Activated gamma-delta T cell treated with Interleukin-2 at 50 U/mL for 16 hours (primary cell): Measurements from ENCODE around the gene FITM2.
A peak's percentile ranks its signal among the peaks of the same experiment; 100 is the strongest.
"Not testable (repeated sequence)": the region's sequence is repeated elsewhere in the genome, so short reads cannot be mapped to it uniquely, and the experiment has no call there.

ENCODE experiments used
- DNase-seq: peaks from one replicate; pipeline ENCODE4 v3.0.0-alpha.2; 2020

FITM2 gene

DNA sequence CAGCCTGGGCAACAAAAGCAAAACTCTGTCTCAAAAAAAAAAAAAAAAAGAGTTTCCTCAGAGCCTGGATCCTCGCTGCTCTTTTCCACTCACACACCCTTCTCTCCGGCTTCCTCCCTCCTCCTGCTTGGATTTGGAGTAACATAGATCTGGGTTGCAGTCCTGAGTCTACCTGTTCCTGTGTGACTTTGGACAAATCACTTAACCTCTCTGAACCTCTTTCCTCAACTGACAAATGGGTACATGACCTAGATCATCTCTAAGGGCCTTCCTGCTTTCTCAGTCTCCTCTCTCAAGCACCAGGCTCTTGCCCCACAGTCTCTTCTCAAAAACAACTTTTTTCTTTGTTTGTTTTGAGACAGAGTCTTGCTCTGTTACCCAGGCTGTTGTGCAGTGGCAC is 20.2 kb upstream of the FITM2 start:
- DNase-seq = no peak

DNA sequence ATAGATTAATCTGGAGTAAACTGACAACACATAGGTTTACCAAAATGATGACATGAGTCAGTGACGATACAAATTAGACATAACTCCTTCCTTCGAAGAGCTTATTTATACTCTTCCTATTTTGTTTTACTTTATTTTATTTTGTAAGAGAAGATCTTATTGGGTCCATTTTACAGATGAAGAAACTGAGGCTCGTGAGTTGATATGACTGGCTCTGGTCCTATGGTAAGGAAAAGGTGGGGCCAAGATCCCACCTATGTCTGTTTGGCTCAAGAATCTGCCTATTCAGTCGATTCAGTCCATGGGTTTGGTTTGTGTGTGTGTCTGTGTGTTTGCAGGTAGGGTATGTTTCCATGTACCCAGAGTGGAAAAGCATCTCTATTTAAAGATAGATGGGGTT is 17.4 kb upstream of the FITM2 start:
- no peak for DNase-seq

DNA sequence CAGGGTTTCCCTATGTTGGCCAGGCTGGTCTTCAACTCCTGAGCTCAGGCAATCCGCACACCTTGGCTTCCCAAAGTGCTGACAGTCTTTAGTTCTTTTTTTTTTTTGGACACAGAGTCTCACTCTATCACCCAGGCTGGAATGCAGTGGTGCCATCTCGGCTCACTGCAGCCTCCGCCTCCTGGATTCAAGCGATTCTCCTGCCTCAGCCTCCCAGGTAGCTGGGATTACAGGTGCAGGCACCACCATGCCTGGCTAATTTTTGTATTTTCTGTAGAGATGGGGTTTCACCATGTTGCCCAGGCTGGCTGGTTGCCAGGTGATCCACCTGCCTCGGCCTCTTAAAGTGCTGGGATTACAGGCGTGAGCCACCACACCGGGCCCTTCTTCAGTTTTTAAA is 16.7 kb upstream of the FITM2 start:
- DNase-seq = not testable (repeated sequence)

DNA sequence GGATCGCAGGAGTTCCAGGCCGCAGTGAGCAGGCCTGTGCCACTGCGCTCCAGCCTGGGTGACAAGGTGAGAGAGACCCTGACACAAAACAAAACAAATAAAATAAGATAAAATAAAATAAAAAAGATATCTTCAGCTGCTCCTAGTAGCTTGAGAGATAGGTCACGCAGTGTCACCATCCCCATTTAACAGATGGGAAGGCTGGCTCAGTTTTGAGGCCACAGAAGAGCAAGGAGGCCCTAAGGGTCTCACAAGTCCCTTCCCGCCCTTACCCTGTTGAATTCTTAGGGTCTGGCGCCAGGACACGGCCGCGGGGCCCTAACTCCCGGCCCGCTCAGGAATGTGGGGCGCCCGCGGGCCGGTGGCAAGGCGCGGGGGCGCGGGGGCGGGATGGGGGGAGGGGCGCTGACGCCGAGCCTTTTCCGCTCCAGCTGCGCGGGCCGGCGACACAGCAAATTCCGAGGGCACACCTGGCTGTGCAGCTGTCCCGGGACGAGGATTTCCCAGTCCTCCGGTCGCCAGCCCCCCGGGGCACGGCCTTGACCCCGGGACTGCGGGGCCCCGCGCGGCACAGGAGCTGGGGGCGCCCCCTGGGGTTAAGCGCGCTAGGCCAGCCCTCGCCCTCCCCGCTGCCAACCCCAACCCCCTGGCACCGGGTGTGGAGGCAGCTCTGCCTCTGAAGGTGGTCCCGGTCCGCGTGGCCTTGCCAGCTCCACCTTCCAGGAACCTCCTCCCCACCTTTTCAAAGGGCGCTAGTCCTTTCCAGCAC is 15.6 kb upstream of the FITM2 start:
- DNase-seq = peak; percentile 9

DNA sequence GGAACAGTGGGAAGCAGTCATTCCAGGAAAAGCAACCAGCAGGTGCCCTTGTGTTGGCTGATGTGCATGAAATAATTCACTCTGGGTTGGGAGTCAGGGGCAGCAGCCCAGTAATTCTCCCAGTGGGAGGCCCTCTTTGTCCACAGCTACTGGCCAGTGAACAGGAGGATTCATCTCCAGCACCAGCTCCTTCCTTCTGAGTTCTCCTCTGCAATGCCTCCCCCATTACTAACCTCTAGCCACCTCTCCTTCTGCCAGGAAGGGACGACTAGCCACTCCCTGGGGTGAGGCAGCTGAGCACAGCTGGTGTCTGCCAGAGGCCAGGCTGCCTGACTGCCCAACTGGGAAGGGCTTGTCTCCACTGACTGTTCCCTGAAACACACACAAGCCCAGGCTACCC is 13.3 kb upstream of the FITM2 start:
- DNase-seq = no peak

DNA sequence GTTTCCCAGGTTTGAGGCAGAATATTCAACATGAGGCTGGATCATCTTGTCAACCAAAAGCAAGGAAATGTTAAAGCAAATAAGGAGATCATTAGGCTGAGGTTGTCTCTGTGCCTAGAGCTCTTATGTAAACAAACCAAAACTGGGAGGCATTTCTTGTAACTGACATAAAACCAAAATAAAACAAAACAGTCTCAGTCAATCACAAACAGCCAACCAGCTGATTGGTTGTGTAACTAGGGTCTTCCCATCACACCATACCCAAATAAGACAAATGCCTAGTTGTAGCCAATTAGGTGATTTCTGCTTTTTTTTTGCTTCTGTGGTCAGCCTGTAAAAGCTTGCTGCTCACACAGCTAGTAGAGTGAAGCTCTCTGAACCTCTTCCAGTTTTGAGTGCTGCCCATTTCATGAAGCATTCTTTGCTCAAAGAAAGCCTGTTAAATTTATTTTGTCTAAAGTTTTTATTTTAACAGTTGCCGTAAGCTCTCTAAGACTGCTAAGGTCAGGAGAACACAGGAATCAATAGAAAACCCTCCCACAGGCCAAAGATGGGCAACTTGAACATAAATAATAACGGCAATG is 8.9 kb upstream of the FITM2 start:
- no peak for DNase-seq

DNA sequence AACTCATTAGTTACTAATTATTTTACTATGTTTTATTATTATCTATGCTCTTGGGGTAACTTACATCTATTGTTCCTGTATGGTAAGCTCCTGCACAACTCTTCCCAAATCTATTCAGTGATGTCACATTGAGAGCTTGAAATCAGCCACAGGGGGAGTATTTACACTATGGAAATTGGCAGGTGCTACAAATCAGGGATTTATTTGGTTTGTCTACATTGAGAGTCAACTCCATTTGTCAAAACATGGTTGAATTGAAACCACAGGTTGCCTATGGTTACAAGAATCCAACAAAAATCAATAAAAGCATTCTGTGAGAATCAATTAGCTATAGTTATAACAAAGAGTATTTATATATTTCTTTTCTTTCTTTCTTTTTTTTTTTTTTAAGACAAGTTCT is 3.9 kb upstream of the FITM2 start:
- DNase-seq = no peak

DNA sequence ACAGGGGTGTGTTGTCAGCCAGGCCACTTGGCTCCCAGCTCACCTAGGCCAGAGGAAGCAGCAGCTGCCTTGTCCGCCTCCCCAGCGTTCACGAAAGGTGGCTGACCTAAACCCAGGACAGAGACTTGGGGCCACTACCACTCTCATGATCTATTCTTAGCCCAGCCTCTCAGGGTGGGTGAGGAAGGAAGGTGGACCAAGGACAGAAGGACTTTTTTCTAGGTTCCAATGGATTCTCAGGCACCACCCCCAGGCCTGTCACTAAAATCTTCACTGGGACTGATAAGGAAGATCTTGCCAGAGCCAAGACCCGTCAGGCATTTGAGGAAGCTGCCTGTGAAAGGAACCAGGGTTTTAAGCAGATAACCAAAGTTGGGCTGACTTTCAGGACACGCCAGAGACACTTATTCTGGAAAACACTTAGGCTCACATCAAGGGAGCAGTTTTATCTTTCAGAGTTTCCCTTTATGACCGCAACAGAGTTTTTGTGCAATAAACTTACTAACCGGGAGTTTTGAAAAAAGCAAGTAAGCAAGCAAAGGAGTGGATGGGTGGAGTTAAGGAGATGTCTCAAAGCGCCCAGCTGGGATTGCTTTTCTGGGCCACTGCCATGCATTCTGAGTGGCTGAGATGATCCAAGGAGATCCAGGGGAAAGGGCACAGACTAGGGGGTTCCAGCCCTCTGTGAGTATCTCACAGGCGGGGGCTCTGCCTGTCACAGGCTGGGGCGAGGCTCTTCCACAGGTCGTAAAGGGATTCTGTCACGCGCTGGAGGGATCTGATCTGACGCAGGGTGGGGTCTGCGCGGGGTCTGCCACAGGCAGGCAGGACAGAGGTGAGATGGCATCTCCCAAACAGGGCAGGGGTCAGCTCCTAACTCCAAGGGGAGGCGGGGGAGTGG is 989 bp downstream of the FITM2 start:
- no peak for DNase-seq

DNA sequence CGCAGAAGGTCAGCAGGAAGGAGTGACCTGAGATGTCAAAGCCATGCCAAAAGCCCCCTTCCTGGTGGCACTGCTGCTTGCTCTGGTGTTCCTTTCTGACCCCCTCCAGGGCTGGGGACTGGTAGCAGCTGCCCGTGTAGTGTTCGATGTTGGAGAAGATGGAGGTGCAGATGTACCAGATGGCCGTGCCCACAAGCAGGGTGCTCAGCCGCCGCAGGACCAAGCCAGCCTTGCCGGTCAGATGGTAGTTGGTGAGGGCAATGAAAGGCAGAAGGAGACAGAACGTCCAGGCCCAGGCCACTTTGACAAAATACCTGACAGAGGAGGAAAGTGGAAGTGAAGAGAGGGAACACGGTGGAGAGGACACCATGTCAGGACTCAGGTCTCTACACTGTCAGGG is 4.1 kb downstream of the FITM2 start:
- no peak for DNase-seq

DNA sequence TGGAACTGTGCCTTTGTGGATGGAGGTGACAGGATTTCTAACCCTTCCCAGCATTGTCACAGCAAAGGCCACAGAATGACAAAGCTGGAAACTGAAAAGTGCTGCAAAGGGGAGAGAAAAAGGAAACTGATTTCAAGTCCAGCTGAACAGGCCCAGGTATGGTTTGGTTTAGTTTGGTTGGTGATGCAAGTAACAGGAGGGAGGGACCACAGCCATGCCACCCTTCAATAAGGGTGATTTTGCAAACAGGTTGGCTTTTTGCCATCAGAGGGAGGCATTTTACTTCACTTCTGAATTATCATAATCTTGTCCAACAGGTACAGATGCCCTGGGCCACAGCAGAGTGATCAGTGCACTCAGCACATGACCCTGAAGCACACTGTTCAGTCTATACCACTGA is 6.6 kb downstream of the FITM2 start:
- DNase-seq = no peak

DNA sequence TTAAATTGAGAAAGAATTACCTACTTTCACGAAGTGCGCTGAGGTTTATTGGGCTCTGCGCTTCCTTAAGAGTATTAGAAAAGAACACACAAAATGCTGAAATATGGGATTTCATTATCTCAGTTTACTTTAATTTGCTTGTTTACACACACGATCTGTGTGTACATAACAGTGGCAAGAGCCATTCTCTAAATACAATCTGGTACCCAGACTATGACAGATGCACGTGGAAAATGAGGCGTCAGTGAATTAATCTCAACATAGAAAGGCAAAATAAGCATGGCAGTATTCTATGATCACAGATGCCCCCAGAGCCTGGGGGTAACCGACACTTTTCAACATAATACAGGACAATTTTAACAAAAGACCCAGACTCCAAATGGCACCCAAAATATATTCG is 8.3 kb downstream of the FITM2 start:
- no peak for DNase-seq

DNA sequence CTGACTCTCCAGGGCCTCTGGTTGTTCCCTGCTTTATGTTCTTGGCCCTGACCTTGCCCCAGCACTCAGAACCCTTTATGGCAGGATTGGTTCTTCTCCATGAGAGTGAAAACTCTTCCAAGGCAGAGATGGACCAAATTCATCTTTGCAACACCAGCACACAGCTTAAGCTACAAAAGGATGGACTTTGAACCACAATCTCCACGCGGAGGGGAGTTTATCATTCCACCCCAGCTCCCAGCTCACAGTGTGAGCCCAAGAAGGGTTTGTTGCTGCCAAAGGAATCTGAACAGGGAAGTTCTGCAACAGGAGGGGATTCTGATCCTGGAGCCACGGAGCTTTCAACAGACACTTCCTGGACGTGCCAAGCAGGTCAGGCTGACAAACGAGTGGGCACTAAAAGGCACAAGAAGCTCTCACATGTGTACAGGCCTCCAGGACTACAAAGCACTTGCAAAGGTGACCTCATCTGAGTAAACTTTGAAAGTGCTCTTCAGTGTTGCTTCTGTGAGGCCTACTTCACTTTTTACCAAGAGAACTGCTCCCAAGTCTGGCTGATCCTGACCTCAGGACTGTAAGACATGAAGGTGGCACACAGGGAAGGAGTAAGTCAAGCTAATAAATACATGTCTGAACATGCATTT is 8.9 kb downstream of the FITM2 start:
- DNase-seq = no peak

DNA sequence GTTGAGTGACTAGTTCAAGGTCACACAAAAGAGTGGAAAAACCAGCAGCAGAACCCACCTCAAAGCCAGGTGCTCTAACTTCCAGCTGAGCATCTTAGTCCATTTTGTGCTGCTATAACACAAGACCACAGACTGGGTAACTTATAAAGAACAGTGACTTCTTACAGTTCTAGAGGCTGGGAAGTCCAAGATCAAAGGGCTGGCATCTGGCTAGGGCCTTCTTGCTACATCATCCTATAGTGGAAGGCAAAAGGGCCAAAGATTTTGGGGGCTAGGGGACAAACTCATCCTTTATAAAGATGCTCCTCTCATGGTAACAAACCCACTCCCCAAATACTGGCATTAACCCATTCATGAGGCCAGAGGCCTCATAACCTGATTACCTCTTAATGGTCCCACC is 9.7 kb downstream of the FITM2 start:
- no peak for DNase-seq

DNA sequence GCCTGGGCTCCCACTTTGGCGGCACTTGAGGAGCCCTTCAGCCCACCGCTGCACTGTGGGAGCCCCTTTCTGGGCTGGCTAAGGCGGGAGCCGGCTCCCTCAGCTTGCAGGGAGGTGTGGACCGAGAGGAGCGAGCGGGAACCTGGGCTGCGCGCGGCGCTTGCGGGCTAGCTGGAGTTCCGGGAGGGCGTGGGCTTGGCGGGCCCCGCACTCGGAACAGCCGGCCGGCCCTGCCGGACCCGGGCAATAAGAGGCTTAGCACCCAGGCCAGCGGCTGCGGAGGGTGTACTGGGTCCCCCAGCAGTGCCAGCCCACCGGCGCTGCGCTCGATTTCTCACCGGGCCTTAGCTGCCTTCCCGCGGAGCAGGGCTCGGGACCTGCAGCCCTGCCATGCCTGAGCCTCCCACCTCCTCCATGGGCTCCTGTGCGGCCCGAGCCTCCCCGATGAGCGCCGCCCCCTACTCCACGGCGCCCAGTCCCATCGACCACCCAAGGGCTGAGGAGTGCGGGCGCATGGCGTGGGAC is 11.9 kb downstream of the FITM2 start:
- not testable (repeated sequence) for DNase-seq

DNA sequence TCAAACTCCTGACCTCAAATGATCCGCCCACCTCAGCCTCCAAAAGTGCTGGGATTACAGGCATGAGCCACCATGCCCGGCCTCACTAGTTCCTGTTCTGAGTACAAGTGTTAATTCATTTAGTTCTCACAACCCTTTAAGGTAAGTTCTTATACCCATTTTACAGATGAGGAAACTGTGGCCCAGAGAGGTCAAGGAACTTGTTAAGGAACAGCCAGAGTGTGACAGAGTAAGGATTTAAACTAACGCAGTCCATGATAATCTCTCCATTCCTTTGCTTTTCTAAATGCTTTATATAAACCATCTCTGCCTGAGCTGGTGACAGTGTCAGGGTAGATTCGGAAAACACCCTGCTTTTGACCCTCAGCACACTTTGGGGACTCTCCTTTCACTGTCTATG is 13.3 kb downstream of the FITM2 start:
- no peak for DNase-seq

DNA sequence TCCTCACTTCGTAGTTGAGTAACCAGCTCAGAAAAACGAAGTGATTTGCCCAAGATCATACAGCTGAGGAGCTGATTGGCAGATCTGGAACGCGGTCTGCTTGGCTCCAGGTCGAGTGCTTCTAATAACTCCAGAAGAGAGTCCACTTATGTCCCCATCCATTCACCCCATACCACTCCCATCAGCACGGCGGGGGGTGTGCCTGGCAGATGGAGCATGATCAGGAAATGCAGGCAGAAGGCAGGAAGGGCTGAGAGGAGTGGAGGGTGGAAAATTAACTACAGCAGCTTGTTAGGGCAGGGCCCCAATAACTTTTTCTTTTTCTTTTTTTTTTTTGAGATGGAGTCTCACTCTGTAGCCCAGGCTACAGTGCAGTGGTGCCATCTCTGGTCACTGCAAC is 15.0 kb downstream of the FITM2 start:
- no peak for DNase-seq

DNA sequence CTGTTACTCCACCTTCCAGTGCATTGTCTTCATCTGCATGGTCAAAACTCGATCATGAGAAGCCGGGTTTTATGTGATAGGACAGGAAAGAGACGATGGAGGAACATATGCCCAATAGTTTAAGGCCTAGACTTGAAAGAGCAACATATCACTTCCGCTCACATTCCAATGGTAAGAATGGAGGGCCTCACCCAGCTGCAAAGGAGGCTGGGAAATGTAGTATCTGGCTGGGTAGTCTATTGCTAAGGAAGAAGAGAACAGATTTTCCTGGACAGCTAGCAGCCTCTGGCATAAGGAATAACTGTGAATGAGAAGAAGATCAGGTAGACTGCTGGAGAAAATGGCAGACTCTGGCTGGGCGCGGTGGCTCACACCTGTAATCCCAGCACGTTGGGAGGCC is 19.2 kb downstream of the FITM2 start:
- no peak for DNase-seq

DNA sequence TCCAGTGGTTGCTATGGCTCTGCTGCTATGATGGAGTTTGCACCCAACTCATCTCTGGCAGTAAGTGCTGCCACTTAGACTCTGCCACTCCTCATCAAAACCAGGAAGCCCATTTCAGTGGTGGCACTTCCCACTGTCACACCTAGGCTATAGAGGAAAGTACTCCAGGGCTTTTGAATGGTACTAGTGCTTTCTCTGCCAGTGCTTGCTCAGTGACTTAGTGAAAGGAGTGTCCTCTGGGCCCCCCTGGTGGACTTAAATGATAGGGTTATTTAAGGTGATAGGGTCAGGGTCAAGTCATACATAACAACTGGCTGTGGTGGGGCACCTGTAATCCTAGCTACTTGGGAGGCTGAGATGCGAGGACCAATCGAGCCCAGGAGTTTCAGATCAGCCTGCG is 22.8 kb downstream of the FITM2 start:
- DNase-seq = peak; percentile 10

DNA sequence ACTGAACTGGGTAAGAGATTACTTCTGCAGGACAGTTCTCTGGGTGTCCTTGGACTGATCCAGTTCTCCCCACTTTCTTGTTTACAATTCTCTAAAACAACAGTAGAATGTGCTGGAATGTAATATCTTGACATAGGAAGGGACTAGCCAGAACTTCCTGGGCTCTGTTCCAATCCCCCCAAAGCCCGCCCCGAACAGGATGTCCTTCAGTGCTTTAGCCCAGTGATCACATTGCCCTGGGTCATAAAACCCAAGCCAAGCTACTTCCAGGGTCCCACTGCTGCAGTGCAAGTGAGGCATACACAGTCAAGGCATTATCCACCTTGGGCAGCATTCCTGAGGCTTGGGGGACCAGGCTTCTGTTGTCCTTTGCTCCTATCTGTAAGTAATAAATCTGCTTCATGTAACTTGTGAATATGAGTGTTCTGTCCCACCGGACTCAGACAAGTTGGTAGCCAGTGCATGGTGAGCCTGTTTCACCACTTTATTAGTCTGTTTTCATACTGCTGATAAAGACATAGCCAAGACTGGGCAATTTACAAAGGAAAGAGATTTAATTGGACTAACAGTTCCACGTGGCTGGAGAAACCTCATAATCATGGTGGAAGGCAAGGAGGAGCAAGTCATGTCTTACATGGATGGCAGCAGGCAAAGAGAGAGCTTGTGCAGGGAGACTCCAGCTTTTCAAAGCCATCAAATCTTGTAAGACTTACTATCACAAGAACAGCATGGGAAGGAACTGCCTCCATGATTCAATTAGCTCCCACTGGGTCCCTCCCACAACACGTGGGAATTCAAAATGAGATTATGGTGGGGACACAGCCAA is 23.5 kb downstream of the FITM2 start:
- no peak for DNase-seq

DNA sequence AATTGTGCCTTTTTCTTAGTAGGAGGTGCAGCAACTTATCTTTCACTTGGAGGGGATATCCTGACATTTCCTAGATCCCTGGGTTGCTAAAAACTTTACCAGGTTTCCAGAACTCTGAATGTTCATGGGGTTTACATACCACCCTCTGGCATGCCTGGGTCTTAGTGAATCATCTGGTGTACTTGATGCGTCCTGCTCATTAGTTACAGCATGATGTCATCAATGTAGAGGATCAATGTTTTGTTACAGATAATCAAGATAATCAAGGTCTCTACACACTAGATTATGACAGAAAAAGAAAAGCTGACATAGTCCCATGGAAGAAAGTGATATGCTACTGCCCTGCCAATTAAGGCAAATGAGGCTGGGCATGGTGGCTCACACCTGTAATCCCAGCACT is 27.0 kb downstream of the FITM2 start:
- DNase-seq = no peak

DNA sequence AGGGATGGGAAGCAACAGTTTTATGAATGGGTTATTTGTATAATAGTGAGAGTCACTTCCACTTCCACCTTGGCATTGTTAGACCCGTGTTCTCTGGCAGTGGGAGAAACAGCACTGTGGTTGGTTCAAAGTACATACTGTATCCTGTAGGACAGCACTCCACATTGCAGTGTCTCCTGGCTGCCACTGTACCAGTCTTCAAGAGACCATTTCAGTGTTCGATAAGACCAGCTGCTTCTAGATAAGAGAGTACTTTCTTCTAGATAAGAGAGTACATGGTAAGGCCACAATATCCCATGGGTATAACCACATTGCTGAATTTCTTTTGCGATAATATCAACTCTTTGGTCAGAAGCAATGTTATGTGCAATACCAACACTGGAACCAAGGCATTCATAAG is 28.8 kb downstream of the FITM2 start:
- no peak for DNase-seq

DNA sequence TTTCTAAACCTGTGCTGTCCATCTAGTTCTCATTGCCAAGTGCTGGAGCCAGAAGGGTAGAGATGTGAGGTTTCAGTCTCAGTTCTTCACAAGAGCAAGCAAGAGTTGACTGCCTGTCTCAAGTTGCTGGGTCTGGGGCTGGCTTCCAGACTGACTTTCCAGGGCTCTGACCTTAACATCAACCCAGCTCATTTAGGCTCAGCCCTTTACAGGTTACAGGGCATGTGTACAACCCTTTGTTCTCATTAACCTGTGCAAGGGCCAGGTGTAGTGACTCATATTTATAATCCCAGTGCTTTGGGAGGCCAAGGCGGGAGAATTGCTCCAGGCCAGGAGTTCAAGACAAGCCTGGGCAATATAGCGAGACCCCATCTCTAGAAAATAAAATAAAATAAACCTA is 30.6 kb downstream of the FITM2 start:
- DNase-seq = no peak
